ENCODE measurements around the gene CBFA2T3. TPM values are rescaled to one million over a fixed set of nuclear protein-coding genes. Genes with fewer than 3 reads are reported as not detected.

CBFA2T3 gene
- polyA plus RNA-seq, 3 donors from 2014 or later, result 0.49 to 0.76 TPM; not detected in 1

DNA sequence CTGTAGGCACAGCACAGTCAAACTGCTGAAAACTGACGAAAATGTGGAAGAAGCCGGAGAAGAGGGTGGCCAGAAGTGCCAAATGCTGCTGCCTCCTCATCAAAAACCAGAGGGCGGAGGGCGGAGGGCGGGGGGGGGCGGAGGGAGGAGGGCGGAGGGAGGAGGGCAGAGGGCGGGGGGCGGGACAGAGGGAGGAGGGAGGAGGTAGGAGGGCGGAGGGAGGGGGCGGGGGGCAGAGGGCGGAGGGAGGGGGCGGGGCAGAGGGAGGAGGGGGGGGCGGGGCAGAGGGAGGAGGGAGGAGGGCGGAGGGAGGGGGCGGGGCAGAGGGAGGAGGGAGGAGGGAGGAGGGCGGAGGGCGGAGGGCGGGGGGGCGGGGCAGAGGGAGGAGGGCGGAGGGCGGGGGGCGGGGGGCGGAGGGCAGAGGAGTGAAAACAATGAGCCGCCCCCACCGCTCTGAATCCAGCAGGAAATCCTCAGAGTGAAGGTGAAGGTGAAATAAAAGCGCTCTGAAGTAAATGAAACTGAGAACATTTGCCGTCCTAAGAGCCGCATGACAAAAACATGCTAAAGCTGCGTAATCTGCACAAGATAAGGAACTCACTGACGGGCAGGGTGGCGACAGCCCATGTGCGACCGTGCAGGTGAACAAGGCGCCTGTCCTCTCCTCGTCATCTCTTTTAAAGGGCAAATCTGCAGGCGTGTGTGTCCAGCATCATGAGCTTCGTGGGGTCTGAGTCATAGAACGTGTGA is 22.6 kb upstream of the CBFA2T3 start:
- Mint-ChIP-seq H3K27ac (peak overlapping the region in 2 of 6 donors; percentile 17 to 60), H3K4me3 (no peak overlapping the region), H3K4me1 (peaks cover 0 to 8% of the 10 kb centered on the region in 2 donors), H3K27me3 (ENCODE audit: low read depth in 3 of 3) (peaks cover 5 to 8% (median 7%) of the 10 kb centered on the region in 3 donors), H3K36me3 (peaks cover 0 to 4% (median 0%) of the 10 kb centered on the region in 3 donors), H3K9me3 (peaks cover 1 to 9% (median 7%) of the 10 kb centered on the region in 6 donors)
- DNase-seq, result no peak

DNA sequence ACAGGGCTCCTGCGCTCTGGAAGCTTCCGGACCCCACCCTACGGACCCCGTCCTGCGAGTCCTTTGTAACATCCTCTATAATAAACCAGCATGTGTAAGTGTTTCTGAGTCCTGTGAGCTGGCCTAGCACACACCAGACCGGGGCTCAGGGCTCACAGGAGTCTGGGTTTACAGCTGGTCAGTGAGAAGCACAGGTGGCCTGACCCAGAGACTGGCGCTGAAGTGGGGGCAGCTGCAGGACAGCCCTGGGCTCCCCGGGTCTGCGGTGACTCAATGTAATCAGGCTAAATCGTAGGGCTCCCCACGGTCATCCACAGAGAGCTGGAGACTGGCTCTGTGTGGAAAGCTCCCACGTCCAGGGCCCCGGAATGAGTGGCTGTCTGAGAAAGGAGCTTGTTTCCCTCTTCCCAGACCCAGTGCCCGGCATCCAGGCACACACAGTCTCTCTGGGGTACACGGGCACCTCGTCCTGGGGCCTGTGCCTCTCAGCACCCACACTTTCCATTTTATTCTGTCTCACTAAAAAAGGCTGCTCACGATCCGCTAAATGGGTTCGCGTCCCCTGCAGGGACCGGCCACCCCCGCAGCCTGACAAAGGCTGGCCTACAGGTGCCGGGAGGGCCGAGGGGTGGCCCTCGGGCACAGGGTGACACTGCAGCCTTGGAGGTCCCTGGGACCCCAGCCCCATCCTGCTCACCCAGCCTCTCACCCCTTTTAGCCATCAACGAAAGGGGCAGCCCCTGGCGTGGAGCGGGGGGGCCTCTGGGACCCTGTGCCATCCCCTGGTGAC is 18.9 kb upstream of the CBFA2T3 start:
- no peak for DNase-seq
- no peak overlapping the region for H3K4me3 Mint-ChIP-seq
- peaks cover 0 to 8% of the 10 kb centered on the region in 2 donors for H3K4me1 Mint-ChIP-seq
- peaks cover 4 to 5% (median 5%) of the 10 kb centered on the region in 3 donors for H3K27me3 Mint-ChIP-seq (ENCODE audit: low read depth in 3 of 3)
- H3K27ac Mint-ChIP-seq, result no peak overlapping the region
- H3K9me3 Mint-ChIP-seq, result peaks cover 1 to 9% (median 6%) of the 10 kb centered on the region in 6 donors
- H3K36me3 Mint-ChIP-seq, result peaks cover 0 to 4% (median 0%) of the 10 kb centered on the region in 3 donors

DNA sequence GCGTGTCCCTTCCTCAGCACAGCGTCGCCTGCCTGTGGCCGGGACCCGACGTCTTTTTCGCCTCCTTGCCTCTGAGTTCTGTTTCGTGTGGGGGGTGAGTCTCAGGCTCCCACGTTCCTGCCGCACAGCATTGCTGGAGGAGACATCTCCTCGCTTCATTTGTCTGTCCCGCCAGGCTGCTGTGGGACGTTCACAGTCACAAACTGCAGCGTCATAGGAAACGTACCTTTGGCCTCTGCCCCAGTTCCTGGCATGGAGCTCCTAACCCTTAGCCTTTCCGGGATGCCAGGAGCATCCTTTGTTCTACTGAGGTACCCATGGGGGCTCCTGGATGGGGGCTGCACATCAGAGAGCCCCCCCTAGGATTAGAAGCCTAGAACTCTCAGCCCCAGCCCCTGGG is 18.2 kb upstream of the CBFA2T3 start:
- H3K27ac Mint-ChIP-seq, result peak overlapping the region in 1 of 6 donors; percentile 19
- no peak overlapping the region for H3K4me3 Mint-ChIP-seq

DNA sequence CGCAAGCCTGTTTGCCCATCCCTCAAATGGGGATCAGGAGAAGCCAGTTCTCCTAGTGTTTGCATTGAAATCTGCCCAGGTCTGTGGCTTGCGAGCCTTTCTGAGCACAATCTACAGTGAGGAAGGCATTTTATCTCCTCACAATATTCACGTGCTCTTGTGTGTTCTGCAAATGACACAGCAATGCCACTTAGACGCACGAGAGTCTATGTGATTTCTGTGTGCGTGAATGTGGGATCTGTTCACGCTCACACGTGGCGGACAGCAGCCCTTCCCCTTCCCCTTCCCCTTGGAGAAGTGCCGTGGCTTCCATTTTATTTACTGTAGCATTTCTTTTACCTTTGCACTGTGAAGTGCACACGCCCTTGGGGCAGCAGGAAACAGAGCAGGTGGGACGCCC is 17.7 kb upstream of the CBFA2T3 start:
- DNase-seq, result no peak
- Mint-ChIP-seq H3K9me3 (peaks cover 1 to 9% (median 5%) of the 10 kb centered on the region in 6 donors), H3K36me3 (peaks cover 0 to 4% (median 0%) of the 10 kb centered on the region in 3 donors), H3K4me1 (peaks cover 0 to 8% of the 10 kb centered on the region in 2 donors), H3K27me3 (ENCODE audit: low read depth in 3 of 3) (peaks cover 0 to 3% (median 2%) of the 10 kb centered on the region in 3 donors), H3K27ac (no peak overlapping the region), H3K4me3 (no peak overlapping the region)

More for the DNA sequence above, 18.2 kb upstream of the CBFA2T3 start:
- peaks cover 0 to 4% (median 0%) of the 10 kb centered on the region in 3 donors for H3K36me3 Mint-ChIP-seq
- peaks cover 1 to 9% (median 6%) of the 10 kb centered on the region in 6 donors for H3K9me3 Mint-ChIP-seq
- peaks cover 0 to 8% of the 10 kb centered on the region in 2 donors for H3K4me1 Mint-ChIP-seq
- no peak for DNase-seq
- peaks cover 4 to 5% (median 4%) of the 10 kb centered on the region in 3 donors for H3K27me3 Mint-ChIP-seq (ENCODE audit: low read depth in 3 of 3)

DNA sequence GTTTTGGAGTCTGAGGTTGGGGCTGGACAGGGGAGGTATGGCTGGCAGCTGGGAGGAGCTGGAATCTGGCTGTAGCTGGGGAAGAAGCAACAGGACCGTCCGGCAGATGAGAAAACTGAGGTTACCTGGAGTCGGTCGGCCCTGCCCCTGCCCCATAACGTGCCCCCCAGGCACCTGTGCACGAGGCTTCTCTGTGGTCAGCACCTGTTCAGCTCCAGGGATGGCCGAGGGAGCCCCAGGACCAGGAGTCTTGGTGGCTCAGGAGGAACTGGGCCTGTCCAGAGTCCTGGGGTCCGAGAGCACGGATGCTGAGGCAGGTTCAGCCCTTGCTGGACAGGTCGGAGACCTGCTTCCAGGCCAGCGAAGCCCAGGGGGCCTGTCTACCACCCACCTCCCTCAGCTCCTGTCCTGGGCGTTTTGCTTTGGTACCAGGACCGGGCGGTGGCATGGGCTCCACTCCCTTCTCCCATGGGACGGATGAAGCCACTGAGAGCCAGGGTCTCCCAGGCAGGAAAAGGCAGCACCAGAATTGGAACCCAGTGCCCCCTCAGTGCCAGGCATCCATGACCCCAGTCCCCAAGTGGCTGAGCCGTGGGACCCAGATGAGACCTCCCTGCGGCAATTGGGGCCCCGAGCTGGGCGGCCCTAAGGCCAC is 17.1 kb upstream of the CBFA2T3 start:
- peaks cover 0 to 3% (median 2%) of the 10 kb centered on the region in 3 donors for H3K27me3 Mint-ChIP-seq (ENCODE audit: low read depth in 3 of 3)
- H3K27ac Mint-ChIP-seq, result no peak overlapping the region
- H3K36me3 Mint-ChIP-seq, result peaks cover 0 to 2% (median 0%) of the 10 kb centered on the region in 3 donors
- H3K9me3 Mint-ChIP-seq, result peaks cover 1 to 9% (median 5%) of the 10 kb centered on the region in 6 donors
- peaks cover 0 to 3% of the 10 kb centered on the region in 2 donors for H3K4me1 Mint-ChIP-seq
- H3K4me3 Mint-ChIP-seq, result no peak overlapping the region
- no peak for DNase-seq

DNA sequence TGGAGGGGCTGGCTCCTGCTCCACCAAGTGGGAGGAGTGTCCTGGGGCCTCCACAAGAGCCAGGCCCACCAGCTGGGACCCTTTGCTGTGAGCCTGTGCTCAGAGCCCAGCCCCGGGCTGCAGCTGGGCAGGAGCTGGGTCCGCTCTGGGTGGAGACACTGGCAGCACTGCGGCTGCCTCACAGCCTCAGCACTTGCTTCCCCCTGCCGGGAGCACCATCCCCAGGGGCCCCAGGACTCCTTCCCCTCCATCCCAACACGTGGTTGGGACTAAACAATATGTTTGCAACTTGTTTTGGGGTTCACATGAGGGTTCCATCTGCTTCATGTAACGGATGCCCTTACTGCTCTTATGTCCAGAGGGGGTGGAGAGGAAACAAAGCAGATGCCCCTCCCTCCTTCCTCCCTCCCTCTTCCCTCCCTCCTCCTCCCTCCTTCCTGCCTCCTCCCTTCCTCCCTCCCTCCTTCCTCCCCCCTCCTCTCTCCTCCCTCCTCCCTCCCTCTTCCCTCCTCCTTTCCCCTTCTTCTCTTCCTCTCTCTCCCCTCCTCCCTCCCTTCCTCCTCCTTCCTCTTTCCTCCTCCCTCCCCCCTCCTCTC is 16.3 kb upstream of the CBFA2T3 start:
- Mint-ChIP-seq H3K27ac (no peak overlapping the region), H3K9me3 (peaks cover 0 to 9% (median 5%) of the 10 kb centered on the region in 6 donors), H3K4me3 (no peak overlapping the region), H3K36me3 (no peaks in the 10 kb centered on the region), H3K27me3 (ENCODE audit: low read depth in 3 of 3) (peaks cover 0 to 3% (median 0%) of the 10 kb centered on the region in 3 donors), H3K4me1 (no peaks in the 10 kb centered on the region)
- DNase-seq, result no peak

DNA sequence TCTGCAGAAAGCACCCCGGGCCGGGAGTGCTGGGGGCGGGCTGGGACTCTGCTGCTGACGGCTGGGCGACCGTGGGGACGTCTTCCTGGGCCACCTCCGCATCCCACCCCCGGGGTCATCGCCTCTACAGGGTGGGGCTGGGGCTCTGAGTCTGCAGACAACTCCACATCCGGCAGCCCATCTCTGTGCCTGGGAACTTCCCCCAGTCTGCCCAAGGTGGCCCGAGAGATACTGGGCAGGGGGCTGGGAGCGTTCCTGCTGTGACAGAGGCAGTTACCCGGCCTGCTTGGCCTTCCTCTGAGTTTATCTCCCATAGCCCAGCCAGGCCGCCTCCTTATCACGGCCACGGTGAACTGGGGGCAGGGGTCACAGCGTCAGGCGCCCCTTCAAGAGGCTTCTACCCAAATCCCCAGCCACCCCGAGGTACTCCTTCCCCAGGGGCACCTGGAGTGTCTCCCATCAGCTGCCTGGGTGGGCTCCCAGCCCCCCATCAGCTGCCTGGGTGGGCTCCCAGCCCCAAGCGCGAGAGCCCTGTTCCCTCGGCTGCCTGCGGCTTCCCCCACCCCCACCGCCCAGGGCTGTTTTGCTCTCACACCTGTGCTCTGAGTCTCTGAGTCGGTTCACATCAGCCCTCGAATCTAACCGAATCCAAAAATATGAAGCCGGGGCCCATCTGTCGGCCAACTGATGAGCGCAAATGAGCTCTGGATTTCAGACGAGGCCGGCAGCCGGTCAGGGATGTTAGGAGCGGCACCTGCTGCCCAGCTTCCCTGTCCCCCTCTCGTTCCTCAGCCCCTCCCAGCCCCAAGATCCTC is 15.6 kb upstream of the CBFA2T3 start:
- no peaks in the 10 kb centered on the region for H3K4me1 Mint-ChIP-seq
- H3K9me3 Mint-ChIP-seq, result peaks cover 0 to 3% (median 2%) of the 10 kb centered on the region in 6 donors
- no peaks in the 10 kb centered on the region for H3K36me3 Mint-ChIP-seq
- H3K27ac Mint-ChIP-seq, result no peak overlapping the region
- peaks cover 0 to 3% (median 0%) of the 10 kb centered on the region in 3 donors for H3K27me3 Mint-ChIP-seq (ENCODE audit: low read depth in 3 of 3)
- no peak overlapping the region for H3K4me3 Mint-ChIP-seq
- no peak for DNase-seq

DNA sequence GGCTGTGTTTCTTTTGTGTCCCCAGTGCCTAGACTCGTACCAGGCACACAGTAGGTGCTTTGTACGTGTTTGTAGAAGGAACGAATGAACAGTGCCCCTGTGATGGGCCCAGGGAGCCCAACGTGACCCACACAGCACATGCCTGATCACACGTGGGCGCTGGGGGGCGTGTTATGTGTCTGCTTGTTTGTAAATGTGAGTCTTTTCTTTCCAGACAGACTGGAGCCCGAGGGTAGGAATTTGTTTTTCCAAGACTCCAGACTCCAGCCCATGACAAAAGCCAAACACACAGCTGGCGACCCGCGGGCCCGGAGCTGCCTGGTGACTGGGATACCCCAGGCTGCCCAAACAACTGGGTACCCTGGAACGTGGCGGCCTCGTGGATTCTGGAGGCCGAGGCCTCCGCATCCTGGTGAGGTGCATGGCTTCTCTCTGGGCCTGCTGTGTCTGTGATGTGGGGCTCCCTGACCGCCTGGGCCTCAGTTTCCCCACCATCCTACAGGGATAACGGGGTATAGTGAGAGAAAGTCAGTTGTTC is 14.9 kb upstream of the CBFA2T3 start:
- no peaks in the 10 kb centered on the region for H3K36me3 Mint-ChIP-seq
- H3K4me1 Mint-ChIP-seq, result no peaks in the 10 kb centered on the region
- H3K9me3 Mint-ChIP-seq, result no peaks in the 10 kb centered on the region
- H3K27me3 Mint-ChIP-seq (ENCODE audit: low read depth in 3 of 3), result peaks cover 0 to 3% (median 2%) of the 10 kb centered on the region in 3 donors
- H3K4me3 Mint-ChIP-seq, result no peak overlapping the region
- H3K27ac Mint-ChIP-seq, result no peak overlapping the region
- DNase-seq, result no peak

DNA sequence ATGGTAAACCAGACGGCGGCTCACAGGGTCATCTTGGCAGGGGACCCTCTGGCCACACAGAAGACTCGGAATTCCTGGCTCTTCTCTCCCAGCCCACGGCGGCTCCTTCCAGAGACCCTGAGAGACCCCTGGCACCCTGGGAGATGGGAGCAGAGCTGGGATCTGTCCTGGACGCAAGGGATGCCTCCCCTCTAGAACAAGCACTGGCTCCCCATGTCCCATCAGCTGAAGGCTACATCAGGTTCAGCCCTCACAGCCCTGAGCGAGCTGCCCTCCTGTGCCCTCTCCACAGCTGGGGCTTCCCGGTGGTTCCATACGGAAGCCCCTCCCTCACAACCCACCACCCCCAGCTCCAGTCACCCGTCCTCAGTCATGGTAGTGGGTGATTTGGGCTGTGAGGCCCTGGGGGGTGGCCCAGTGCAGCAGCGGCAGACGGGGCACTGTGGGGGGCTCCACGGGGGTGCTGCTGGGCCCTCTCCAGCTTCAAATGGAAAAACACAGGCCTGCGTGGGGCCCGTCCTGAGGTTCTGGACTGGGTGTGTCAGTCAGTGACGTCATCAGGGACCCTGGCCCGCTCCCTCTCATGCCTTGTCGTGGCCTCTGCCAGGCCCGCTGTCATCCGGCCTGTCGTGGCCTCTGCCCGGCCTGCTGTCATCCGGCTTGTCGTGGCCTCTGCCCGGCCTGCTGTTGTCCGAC is 13.0 kb upstream of the CBFA2T3 start:
- Mint-ChIP-seq H3K27me3 (ENCODE audit: low read depth in 3 of 3) (peaks cover 0 to 3% (median 2%) of the 10 kb centered on the region in 3 donors), H3K4me1 (no peaks in the 10 kb centered on the region), H3K27ac (no peak overlapping the region), H3K36me3 (no peaks in the 10 kb centered on the region), H3K9me3 (no peaks in the 10 kb centered on the region), H3K4me3 (no peak overlapping the region)
- no peak for DNase-seq

DNA sequence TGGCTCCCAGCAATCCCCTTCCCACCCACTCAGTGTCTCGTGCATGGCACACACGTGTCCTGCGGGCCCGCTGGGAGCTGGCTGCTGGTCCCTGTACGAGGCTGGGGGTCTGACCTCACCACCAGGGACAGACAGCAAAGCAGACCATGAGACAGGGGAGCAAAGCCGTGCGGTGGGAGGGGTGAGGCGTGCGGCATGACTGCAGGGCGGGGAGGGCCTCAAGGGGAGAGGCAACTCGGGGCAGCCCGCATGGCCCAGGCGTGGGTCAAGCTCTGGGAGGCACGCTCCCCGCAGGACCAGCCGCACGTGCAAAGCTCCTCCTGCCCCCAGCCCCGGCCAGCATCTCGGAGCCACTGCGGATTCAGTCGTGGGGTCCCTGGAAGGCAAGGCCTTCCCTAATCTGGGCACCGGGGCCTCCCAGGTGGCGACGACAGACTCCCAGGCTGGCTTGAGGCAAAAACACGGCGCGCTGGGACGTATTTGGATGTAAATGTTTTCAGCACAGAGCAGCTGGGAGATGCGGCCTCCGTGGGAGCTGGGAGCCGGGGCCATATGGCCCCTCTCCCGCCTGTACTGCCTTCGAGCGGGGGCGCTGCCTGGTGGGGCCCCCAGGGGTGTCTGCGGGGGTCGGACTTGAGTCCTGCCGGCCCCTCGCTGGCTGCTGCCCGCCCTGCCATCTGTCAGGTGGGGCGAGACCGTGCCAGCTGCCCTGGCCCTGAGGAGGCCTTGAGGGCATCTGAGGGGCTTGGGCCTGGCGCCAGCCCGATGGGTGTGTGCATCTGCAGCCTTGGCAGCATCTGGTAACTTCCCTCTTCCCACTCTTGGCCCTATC is 12.2 kb upstream of the CBFA2T3 start:
- no peaks in the 10 kb centered on the region for H3K36me3 Mint-ChIP-seq
- no peak overlapping the region for H3K4me3 Mint-ChIP-seq
- no peak overlapping the region for H3K27ac Mint-ChIP-seq
- no peaks in the 10 kb centered on the region for H3K9me3 Mint-ChIP-seq
- DNase-seq, result no peak
- H3K4me1 Mint-ChIP-seq, result no peaks in the 10 kb centered on the region
- peaks cover 0 to 5% (median 0%) of the 10 kb centered on the region in 3 donors for H3K27me3 Mint-ChIP-seq (ENCODE audit: low read depth in 3 of 3)

DNA sequence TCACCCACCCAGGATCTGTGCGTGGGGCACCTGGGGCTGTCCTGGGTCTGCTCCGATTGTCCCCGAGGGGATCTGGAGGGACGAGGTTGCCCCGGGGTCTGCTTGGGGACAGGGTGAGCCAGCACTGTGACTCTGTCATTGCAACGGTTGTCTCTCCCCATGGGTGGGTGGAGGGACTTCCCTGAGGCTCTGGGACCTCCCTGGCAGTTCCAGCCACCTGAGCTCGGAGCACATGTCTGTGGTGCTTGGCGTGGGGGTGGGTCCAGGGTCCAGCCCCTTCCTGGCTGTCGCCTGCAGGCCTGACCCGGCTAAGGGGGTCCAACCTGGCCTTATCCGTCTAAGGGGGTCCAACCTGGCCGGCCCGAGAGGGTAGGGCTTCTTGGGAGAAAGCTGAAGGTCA is 8.5 kb upstream of the CBFA2T3 start:
- H3K9me3 Mint-ChIP-seq, result no peaks in the 10 kb centered on the region
- no peaks in the 10 kb centered on the region for H3K36me3 Mint-ChIP-seq
- no peak for DNase-seq
- peaks cover 0 to 7% (median 2%) of the 10 kb centered on the region in 3 donors for H3K27me3 Mint-ChIP-seq (ENCODE audit: low read depth in 3 of 3)
- no peak overlapping the region for H3K27ac Mint-ChIP-seq
- no peak overlapping the region for H3K4me3 Mint-ChIP-seq
- H3K4me1 Mint-ChIP-seq, result no peaks in the 10 kb centered on the region

Measured in immature natural killer cell (primary cell).